Measurements from ENCODE around the gene SUPT3H.

The SUPT3H gene

GRCh38 chr6:45021676-45022075, 356.1 kb downstream of the SUPT3H start:
- peak; percentile 43 for DNase-seq (ENCODE audit: low read depth)
- TF ChIP-seq, protein P1, sequence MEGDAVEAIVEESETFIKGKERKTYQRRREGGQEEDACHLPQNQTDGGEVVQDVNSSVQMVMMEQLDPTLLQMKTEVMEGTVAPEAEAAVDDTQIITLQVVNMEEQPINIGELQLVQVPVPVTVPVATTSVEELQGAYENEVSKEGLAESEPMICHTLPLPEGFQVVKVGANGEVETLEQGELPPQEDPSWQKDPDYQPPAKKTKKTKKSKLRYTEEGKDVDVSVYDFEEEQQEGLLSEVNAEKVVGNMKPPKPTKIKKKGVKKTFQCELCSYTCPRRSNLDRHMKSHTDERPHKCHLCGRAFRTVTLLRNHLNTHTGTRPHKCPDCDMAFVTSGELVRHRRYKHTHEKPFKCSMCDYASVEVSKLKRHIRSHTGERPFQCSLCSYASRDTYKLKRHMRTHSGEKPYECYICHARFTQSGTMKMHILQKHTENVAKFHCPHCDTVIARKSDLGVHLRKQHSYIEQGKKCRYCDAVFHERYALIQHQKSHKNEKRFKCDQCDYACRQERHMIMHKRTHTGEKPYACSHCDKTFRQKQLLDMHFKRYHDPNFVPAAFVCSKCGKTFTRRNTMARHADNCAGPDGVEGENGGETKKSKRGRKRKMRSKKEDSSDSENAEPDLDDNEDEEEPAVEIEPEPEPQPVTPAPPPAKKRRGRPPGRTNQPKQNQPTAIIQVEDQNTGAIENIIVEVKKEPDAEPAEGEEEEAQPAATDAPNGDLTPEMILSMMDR (conservative IDR thresholded peaks at IDR 0.05; ENCODE audit: low read depth, low read length) = no peak
- H3K4me3 ChIP-seq (ENCODE audit: low read depth, low read length) = no peak overlapping the region

- peak; percentile 4 for DNase-seq (ENCODE audit: low read depth)
- TF ChIP-seq, protein P1 (conservative IDR thresholded peaks at IDR 0.05; ENCODE audit: low read depth, low read length) = no peak
- no peak overlapping the region for H3K4me3 ChIP-seq (ENCODE audit: low read depth, low read length)
Observed at GRCh38 chr6:45012687-45013086, 365.0 kb downstream of the SUPT3H start.

- no peak for DNase-seq (ENCODE audit: low read depth)
- TF ChIP-seq, protein P1 (conservative IDR thresholded peaks at IDR 0.05; ENCODE audit: low read depth, low read length) = no peak
- no peak overlapping the region for H3K4me3 ChIP-seq (ENCODE audit: low read depth, low read length)
Observed at GRCh38 chr6:45009576-45009975, 368.2 kb downstream of the SUPT3H start.

DNA sequence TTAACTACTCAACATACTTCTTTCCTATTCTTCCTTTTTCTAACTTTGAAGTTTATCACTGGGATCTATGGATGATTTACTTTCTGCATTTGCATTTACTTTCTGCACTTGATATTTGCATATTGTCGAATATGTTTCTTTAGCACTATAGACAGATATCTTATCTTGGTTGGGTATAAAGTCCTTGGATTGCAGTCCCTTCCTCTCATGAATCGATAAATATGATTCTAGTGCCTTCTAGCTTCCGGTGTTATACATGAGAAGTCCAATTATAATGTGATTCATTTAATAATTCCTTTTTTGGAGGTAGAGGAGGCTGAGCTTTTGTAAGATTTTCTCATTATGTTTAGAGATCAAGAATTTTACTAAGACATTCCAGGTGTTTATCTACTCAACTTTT, 370.8 kb downstream of the SUPT3H start:
- TF ChIP-seq, protein P1 (conservative IDR thresholded peaks at IDR 0.05; ENCODE audit: low read depth, low read length) = no peak
- DNase-seq (ENCODE audit: low read depth) = no peak
- no peak overlapping the region for H3K4me3 ChIP-seq (ENCODE audit: low read depth, low read length)

DNA sequence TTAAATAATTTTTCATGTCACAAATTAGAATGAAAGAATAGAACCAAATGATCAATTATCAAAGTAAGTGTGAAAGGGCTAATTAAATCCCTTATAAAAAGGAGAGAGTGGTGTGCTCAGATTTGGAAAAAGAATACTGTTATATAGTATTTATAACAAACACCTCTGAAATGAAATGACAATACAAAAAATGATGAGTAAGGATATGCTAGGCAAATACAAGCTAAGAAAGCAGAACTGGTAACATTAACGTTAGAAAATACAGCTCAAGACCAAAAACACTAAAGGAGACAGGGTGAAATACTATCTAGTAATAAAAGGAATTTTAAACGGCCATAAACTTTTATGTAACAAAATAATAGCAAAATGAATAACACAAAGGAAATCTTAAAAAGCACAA, 373.8 kb downstream of the SUPT3H start:
- no peak overlapping the region for H3K4me3 ChIP-seq (ENCODE audit: low read depth, low read length)
- DNase-seq (ENCODE audit: low read depth) = no peak
- TF ChIP-seq, protein P1 (conservative IDR thresholded peaks at IDR 0.05; ENCODE audit: low read depth, low read length) = no peak

GRCh38 chr6:45003387-45003786, 374.3 kb downstream of the SUPT3H start:
- no peak overlapping the region for H3K4me3 ChIP-seq (ENCODE audit: low read depth, low read length)
- TF ChIP-seq, protein P1 (conservative IDR thresholded peaks at IDR 0.05; ENCODE audit: low read depth, low read length) = no peak
- no peak for DNase-seq (ENCODE audit: low read depth)

- TF ChIP-seq, protein P1 (conservative IDR thresholded peaks at IDR 0.05; ENCODE audit: low read depth, low read length) = no peak
- H3K4me3 ChIP-seq (ENCODE audit: low read depth, low read length) = no peak overlapping the region
- no peak for DNase-seq (ENCODE audit: low read depth)
Observed at GRCh38 chr6:45002390-45003105, 375.2 kb downstream of the SUPT3H start.
